Peyer's patch (tissue), 4 donors: ENCODE results near the gene CPXM2.

Source experiments
- POLR2A ChIP-seq, 2 donors: fragments of 450-650 bp; IDR thresholded peaks; one replicate each; pipeline ENCODE4 v1.5.1; 2017; ENCODE audit warnings: antibody characterized with exemption in 2 of 2, mild to moderate bottlenecking in 2 of 2, moderate library complexity in 2 of 2
- TF ChIP-seq, protein P1 (sequence below), 6 experiments: fragments of 450-650 bp in 4 of 6; fragments of 200-600 bp in 2 of 6; sonication (generic) in 1 of 6; IDR thresholded peaks; one replicate each; pipeline ENCODE4 v1.5.1; 2017 to 2019; ENCODE audit warnings: antibody characterized with exemption in 6 of 6, mild to moderate bottlenecking in 3 of 6, moderate library complexity in 1 of 6

DNA sequence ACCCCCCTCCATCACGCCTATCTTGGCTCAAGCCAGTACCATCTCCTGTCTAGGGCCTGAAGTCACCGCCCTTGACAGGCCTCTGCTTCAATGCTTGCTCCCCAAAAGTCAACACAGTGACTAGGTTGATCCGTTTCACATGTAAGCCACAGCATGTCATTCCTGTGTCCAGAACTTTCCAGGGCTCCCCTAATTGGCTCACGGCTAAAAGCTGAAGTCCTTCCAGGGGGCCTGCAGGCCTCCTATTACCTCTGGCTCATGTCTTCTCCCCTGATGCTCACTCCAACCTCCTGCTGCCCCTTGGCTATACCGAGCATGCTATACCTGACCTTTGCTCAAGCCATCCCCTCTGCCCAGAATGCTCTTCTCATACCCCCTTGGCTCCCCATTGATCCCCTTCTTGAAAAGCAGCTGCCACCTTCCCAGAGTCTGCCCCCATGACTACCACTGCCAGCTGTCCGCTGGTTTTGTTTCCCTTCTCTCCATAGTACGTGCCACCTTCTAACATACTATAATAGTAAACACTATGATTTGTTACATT, 39.1 kb downstream of the CPXM2 start:
- TF ChIP-seq, protein P1, sequence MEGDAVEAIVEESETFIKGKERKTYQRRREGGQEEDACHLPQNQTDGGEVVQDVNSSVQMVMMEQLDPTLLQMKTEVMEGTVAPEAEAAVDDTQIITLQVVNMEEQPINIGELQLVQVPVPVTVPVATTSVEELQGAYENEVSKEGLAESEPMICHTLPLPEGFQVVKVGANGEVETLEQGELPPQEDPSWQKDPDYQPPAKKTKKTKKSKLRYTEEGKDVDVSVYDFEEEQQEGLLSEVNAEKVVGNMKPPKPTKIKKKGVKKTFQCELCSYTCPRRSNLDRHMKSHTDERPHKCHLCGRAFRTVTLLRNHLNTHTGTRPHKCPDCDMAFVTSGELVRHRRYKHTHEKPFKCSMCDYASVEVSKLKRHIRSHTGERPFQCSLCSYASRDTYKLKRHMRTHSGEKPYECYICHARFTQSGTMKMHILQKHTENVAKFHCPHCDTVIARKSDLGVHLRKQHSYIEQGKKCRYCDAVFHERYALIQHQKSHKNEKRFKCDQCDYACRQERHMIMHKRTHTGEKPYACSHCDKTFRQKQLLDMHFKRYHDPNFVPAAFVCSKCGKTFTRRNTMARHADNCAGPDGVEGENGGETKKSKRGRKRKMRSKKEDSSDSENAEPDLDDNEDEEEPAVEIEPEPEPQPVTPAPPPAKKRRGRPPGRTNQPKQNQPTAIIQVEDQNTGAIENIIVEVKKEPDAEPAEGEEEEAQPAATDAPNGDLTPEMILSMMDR (IDR thresholded peaks at IDR 0.05) = no peak
- TF ChIP-seq POLR2A (IDR thresholded peaks at IDR 0.05) = no peak
